Right lobe of liver (tissue), 4 donors: ENCODE measurements around the gene USP14.
"Not testable (repeated sequence)": the region's sequence is repeated elsewhere in the genome, so short reads cannot be mapped to it uniquely, and the experiment has no call there.

Experiments
- POLR2A ChIP-seq: fragments of 450-650 bp; IDR thresholded peaks from one replicate; pipeline ENCODE4 v1.6.1; 2017; ENCODE audit warnings: antibody characterized with exemption, mild to moderate bottlenecking
- TF ChIP-seq, protein P1 (sequence below), 4 donors: fragments of 200-600 bp in 3 of 4; fragments of 450-650 bp in 1 of 4; IDR thresholded peaks; one replicate each; pipeline versions ENCODE4 v1.5.1 to v1.8.0; 2016 to 2022; ENCODE audit warnings: antibody characterized with exemption in 4 of 4, mild to moderate bottlenecking in 2 of 4
- donor health status: DM: no; HTN: no; CAD: no.
- donor health status: DM: no; HTN: no; CAD: no.
- donor health status: DM: no; HTN: yes; CAD: no.

DNA sequence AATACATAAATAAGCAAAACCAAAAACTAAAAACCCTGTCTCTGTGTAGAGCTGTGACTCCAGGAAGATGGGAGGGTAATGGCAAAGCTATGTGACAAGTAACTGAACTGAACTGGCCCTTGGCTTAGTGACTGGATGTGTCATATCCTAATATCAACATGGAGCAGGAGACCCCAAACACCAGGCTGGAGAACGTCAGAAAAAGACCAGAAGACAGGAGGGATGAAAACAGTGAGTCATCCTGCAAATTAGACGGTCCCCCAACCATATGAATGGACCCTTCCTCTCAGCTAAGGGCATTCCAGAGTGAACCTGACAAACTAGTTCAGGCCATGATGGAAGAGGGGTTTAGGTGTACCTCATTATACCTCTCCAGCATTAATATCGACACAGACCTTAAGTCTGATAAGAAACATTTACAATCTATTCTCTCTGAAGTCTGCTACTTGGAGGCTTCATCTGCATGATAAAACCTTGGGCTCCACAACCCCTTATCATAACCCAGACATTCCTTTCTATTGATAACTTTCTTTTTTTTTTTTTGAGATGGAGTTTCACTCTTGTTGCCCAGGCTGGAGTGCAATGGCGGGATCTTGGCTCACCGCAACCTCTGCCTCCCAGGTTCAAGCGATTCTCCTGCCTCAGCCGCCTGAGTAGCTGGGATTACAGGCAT, 15.6 kb upstream of the USP14 start:
- TF ChIP-seq, protein P1, sequence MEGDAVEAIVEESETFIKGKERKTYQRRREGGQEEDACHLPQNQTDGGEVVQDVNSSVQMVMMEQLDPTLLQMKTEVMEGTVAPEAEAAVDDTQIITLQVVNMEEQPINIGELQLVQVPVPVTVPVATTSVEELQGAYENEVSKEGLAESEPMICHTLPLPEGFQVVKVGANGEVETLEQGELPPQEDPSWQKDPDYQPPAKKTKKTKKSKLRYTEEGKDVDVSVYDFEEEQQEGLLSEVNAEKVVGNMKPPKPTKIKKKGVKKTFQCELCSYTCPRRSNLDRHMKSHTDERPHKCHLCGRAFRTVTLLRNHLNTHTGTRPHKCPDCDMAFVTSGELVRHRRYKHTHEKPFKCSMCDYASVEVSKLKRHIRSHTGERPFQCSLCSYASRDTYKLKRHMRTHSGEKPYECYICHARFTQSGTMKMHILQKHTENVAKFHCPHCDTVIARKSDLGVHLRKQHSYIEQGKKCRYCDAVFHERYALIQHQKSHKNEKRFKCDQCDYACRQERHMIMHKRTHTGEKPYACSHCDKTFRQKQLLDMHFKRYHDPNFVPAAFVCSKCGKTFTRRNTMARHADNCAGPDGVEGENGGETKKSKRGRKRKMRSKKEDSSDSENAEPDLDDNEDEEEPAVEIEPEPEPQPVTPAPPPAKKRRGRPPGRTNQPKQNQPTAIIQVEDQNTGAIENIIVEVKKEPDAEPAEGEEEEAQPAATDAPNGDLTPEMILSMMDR (IDR thresholded peaks at IDR 0.05), result not testable (repeated sequence)
- not testable (repeated sequence) for TF ChIP-seq POLR2A
